ENCODE data around the gene FZD10. TPM values are rescaled to one million over a fixed set of nuclear protein-coding genes. Genes with fewer than 3 reads are reported as not detected.

The FZD10 gene
- total and polyA plus RNA-seq, 2 experiments from 2014 or later, result 0.35 to 1.7 TPM

DNA sequence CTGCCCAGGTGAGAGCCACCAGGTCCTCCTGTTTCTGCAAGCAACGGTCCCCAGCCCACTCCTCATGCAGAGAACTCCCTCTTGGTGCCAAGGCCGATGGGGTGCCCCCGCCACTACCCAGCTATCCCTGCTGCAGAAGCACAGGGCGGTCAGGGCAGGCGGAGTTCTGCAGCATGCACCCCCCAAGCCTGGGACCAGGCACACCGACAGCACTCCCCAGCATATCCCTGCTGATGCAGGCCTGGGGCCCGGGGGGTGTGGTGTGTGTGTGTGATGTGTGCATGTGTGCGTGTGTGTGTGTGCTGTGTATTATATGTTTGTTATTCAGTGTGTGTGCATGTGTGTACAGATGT, 27.7 kb upstream of the FZD10 start:
- 93% methylated on average over 8 of the region's 8 CpGs for WGBS (ENCODE audit: low lambda C conversion rate, missing lambda C conversion rate)
- H3K4me2 ChIP-seq, result no peak overlapping the region
- H3K27me3 ChIP-seq, result peaks cover 14% of the 10 kb centered on the region

DNA sequence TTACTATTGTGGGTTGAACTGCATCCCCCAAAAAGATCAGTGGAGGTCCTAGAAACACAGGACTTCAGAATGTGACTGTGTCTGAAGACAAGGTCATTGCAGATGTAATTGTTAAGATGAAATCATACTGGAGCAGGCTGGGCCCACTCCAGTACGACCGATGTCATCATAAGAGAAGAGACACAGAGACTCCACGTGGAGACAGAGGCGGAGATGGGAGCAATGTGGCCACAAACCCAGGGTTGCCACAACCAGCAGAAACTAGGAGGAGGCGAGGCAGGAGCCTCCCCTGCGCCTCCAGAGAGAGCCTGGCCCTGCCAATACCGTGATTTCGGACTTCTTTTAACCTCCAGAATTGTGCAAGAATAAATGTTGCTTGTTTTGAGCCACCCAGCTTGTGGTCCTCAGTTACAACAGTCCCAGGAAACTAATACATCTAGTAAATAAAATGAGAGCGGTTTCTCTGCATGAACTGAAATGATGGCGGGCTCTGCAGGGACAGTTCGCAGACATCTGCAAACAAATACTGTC, 25.7 kb upstream of the FZD10 start:
- H2AFZ ChIP-seq, result no peak overlapping the region

More for the DNA sequence above, 27.7 kb upstream of the FZD10 start:
- Histone ChIP-seq H3K79me2 (no peaks in the 10 kb centered on the region), H3K9me2 (replicated peaks; ENCODE audit: insufficient read depth) (no peaks in the 10 kb centered on the region), H3K27ac (no peak overlapping the region), H4K20me1 (ENCODE audit: insufficient read depth, poor library complexity, severe bottlenecking) (no peaks in the 10 kb centered on the region), H3K4me1 (ENCODE audit: insufficient read depth) (peaks cover 7% of the 10 kb centered on the region), H2AFZ (no peak overlapping the region), H3K4me3 (no peak overlapping the region), H3K9me3 (ENCODE audit: low read depth) (no peaks in the 10 kb centered on the region), H3K36me3 (replicated peaks; ENCODE audit: insufficient read depth, low read depth) (no peaks in the 10 kb centered on the region)
- TF ChIP-seq EZH2 (IDR thresholded peaks at IDR 0.05; ENCODE audit: borderline replicate concordance) (no peak), EZH2phosphoT487 (IDR thresholded peaks at IDR 0.05; ENCODE audit: low read depth, severe bottlenecking, unreplicated experiment) (no peak)
- TF ChIP-seq, protein P1, sequence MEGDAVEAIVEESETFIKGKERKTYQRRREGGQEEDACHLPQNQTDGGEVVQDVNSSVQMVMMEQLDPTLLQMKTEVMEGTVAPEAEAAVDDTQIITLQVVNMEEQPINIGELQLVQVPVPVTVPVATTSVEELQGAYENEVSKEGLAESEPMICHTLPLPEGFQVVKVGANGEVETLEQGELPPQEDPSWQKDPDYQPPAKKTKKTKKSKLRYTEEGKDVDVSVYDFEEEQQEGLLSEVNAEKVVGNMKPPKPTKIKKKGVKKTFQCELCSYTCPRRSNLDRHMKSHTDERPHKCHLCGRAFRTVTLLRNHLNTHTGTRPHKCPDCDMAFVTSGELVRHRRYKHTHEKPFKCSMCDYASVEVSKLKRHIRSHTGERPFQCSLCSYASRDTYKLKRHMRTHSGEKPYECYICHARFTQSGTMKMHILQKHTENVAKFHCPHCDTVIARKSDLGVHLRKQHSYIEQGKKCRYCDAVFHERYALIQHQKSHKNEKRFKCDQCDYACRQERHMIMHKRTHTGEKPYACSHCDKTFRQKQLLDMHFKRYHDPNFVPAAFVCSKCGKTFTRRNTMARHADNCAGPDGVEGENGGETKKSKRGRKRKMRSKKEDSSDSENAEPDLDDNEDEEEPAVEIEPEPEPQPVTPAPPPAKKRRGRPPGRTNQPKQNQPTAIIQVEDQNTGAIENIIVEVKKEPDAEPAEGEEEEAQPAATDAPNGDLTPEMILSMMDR (IDR thresholded peaks at IDR 0.05; ENCODE audit: poor library complexity), result no peak
- no peak for DNase-seq (ENCODE audit: low spot score)

DNA sequence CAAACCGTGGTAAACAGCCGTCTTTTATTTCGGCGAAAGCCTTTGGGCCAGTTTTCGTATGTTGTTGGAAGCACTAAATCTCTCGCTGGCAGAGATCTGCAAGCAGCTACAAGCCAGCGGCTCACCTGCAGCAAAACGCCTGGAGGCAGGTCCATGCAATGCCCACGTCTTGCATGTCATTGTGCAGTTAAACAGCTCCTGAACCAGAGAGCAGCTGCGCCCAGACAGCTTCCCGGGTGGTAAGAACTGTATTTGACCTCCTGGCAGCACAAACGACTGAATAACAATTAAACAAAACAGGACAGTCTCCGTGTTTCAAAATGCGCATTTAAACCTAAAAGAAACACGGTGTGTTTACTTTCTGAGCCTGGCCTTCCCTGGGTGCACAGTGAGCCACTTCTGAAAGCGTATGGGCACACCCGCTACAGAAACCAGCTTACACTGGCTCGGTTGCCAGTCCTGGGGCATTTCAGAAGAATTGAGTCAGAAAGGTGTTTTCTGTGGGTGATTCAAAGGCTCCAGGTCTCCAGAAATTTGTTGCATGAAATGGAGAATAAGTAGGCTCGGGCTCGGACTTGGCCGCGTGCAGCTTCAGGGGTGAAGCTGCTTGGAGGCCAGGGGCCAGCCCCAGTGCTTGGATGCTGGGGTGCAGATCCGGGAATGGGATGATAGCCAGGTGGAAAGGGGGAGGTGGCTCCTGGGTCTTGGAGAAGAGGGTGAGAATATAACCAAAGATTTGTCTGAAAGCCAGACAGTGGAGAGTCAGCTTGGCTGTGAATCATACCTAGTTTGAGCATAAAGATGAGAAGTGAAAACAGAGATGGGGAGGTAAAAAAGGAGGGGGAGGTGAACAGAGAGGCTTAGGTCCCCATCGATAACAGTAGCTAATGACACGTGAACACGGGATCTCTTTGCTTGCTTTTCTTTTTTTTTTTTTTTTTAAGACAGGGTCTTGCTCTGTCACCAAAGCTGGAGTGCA, 24.9 kb upstream of the FZD10 start:
- Histone ChIP-seq H3K4me1 (ENCODE audit: insufficient read depth) (peaks cover 13% of the 10 kb centered on the region), H3K36me3 (replicated peaks; ENCODE audit: insufficient read depth, low read depth) (no peaks in the 10 kb centered on the region), H3K4me2 (peak overlapping the region; percentile 29), H2AFZ (no peak overlapping the region), H3K27me3 (peaks cover 14% of the 10 kb centered on the region), H3K9me2 (replicated peaks; ENCODE audit: insufficient read depth) (no peaks in the 10 kb centered on the region), H3K4me3 (no peak overlapping the region), H3K79me2 (no peaks in the 10 kb centered on the region), H4K20me1 (ENCODE audit: insufficient read depth, poor library complexity, severe bottlenecking) (no peaks in the 10 kb centered on the region), H3K27ac (no peak overlapping the region), H3K9me3 (ENCODE audit: low read depth) (no peaks in the 10 kb centered on the region)
- WGBS (ENCODE audit: low lambda C conversion rate, missing lambda C conversion rate), result 48% methylated on average over 26 of the region's 26 CpGs
- TF ChIP-seq EZH2 (IDR thresholded peaks at IDR 0.05; ENCODE audit: borderline replicate concordance) (no peak), EZH2phosphoT487 (IDR thresholded peaks at IDR 0.05; ENCODE audit: low read depth, severe bottlenecking, unreplicated experiment) (no peak)
- TF ChIP-seq, protein P1 (IDR thresholded peaks at IDR 0.05; ENCODE audit: poor library complexity), result no peak
- no peak for DNase-seq (ENCODE audit: low spot score)

More for the DNA sequence above, 25.7 kb upstream of the FZD10 start:
- H3K79me2 ChIP-seq, result no peaks in the 10 kb centered on the region
- H3K9me3 ChIP-seq (ENCODE audit: low read depth), result no peaks in the 10 kb centered on the region
- H3K4me3 ChIP-seq, result no peak overlapping the region
- peak overlapping the region; percentile 29 for H3K4me2 ChIP-seq
- no peaks in the 10 kb centered on the region for H3K9me2 ChIP-seq (replicated peaks; ENCODE audit: insufficient read depth)
- H3K36me3 ChIP-seq (replicated peaks; ENCODE audit: insufficient read depth, low read depth), result no peaks in the 10 kb centered on the region
- DNase-seq (ENCODE audit: low spot score), result no peak
- H3K4me1 ChIP-seq (ENCODE audit: insufficient read depth), result peaks cover 13% of the 10 kb centered on the region
- H3K27ac ChIP-seq, result no peak overlapping the region
- TF ChIP-seq EZH2phosphoT487 (IDR thresholded peaks at IDR 0.05; ENCODE audit: low read depth, severe bottlenecking, unreplicated experiment) (no peak), EZH2 (IDR thresholded peaks at IDR 0.05; ENCODE audit: borderline replicate concordance) (no peak)
- TF ChIP-seq, protein P1 (IDR thresholded peaks at IDR 0.05; ENCODE audit: poor library complexity), result no peak
- no peaks in the 10 kb centered on the region for H4K20me1 ChIP-seq (ENCODE audit: insufficient read depth, poor library complexity, severe bottlenecking)
- peaks cover 14% of the 10 kb centered on the region for H3K27me3 ChIP-seq
- WGBS (ENCODE audit: low lambda C conversion rate, missing lambda C conversion rate), result 69% methylated on average over 11 of the region's 11 CpGs
